Memory B cell (primary cell): Measurements from ENCODE around the gene CHEK2.
A peak's percentile ranks its signal among the peaks of the same experiment; 100 is the strongest.
"Not testable (repeated sequence)": the region's sequence is repeated elsewhere in the genome, so short reads cannot be mapped to it uniquely, and the experiment has no call there.

Experiments used
- ATAC-seq: fragments of 150-1000 bp; cut with Tn5 transposase; 2 replicates; pipeline ENCODE4 v1.10.0; 2021; ENCODE audit warnings: low read depth, mild to moderate bottlenecking, moderate library complexity
- DNase-seq, 2 donors: peaks; one replicate each; pipeline ENCODE4 v3.0.0; 2022; ENCODE audit warnings: low spot score in 2 of 2
- H3K27ac Mint-ChIP-seq: one replicate; pipeline ENCODE4 v1.8.0; 2022; ENCODE audit warnings: mild to moderate bottlenecking, moderate library complexity, mixed read lengths
- H3K27me3 Mint-ChIP-seq: one replicate; pipeline ENCODE4 v1.8.0; 2022; ENCODE audit warnings: mixed read lengths
- H3K36me3 Mint-ChIP-seq: one replicate; pipeline ENCODE4 v1.8.0; 2022; ENCODE audit warnings: mild to moderate bottlenecking, mixed read lengths
- H3K4me1 Mint-ChIP-seq: one replicate; pipeline ENCODE4 v1.8.0; 2022; ENCODE audit warnings: mixed read lengths
- H3K4me3 Mint-ChIP-seq: one replicate; pipeline ENCODE4 v1.8.0; 2022; ENCODE audit warnings: mild to moderate bottlenecking, moderate library complexity, mixed read lengths
- H3K9me3 Mint-ChIP-seq: one replicate; pipeline ENCODE4 v1.8.0; 2022; ENCODE audit warnings: mixed read lengths

Gene CHEK2

DNA sequence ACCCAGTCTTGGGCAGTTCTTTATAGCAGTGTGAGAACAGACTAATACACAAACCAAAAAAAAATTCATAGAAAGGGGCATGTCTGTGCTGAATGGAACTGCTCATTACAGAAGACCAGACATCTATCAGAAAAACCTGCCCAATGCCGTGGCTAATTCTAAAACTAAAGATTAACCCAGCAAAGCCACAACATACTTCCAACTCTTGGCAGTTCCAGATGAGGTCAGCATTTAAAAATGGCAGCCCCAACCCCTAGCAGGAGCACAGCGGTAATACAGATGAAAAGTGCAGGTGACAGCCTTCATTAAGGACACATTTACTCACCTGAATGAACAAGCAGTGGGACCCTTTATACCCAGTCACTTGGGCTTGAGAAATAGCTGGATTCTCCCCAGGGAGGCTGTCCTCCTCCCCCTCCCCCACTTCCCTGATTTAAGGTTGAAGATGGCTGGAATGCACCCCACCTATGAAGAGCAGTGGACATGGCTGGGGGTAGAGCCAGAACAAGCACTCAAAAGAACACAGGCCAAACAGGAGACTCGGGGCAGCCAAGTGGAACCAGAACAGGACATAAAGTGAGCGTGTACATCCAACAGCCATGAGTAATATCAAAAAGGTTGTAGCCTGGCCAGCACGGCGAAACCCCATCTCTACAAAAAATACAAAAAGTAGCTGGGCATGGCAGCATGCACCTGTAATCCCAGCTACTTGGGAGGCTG lies 48.4 kb downstream of the CHEK2 start:
- not testable (repeated sequence) for H3K9me3 Mint-ChIP-seq, DNase-seq
- peaks cover 19% of the 10 kb centered on the region for H3K36me3 Mint-ChIP-seq

DNA sequence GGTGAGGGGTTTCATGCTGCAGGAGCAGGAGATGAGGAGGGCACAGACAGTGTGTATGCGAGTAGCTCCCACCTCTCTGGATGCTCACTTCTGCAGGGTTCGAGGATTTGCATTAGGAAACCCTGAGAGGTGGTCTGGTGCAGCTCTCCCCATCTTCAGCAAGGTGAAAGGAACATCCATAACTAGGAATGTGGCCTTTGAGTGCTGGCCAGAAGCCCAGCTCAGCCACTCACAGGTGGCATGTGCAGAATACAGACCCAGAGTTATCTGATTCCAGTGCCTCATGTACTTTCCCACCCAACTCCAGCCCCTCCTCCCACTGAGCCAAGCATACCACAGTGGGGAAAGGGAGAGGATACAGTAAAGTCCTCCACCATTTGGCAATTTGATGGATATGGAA lies 51.8 kb downstream of the CHEK2 start:
- H3K27me3 Mint-ChIP-seq, DNase-seq, H3K4me1 Mint-ChIP-seq, ATAC-seq, H3K9me3 Mint-ChIP-seq, H3K4me3 Mint-ChIP-seq, H3K27ac Mint-ChIP-seq: not testable (repeated sequence)
- H3K36me3 Mint-ChIP-seq, result peaks cover 16% of the 10 kb centered on the region

More for the DNA sequence above, 48.4 kb downstream of the CHEK2 start:
- not testable (repeated sequence) for H3K4me3 Mint-ChIP-seq, H3K27ac Mint-ChIP-seq, H3K27me3 Mint-ChIP-seq, H3K4me1 Mint-ChIP-seq, ATAC-seq

DNA sequence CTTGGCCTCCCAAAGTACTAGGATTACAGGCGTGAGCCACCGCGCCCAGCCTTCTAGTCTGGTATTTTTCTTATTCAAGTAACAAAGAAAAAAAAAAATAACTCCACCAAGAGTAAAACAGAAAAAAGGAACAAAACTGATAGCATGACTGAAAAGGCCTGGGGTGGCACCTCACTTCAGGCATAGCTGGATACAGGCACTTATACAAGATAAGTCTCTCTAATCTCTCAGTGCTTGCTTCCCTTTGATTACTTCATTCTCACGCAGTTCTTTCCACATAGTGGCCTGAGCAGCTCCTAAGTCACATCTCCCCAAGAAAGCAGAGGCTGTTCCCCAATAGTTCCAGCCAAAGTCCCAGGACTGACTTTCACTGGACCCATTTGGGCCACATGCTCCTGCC lies 58.7 kb downstream of the CHEK2 start:
- not testable (repeated sequence) for DNase-seq, H3K36me3 Mint-ChIP-seq, ATAC-seq, H3K9me3 Mint-ChIP-seq, H3K27ac Mint-ChIP-seq, H3K4me3 Mint-ChIP-seq, H3K4me1 Mint-ChIP-seq
- peaks cover 11% of the 10 kb centered on the region for H3K27me3 Mint-ChIP-seq

DNA sequence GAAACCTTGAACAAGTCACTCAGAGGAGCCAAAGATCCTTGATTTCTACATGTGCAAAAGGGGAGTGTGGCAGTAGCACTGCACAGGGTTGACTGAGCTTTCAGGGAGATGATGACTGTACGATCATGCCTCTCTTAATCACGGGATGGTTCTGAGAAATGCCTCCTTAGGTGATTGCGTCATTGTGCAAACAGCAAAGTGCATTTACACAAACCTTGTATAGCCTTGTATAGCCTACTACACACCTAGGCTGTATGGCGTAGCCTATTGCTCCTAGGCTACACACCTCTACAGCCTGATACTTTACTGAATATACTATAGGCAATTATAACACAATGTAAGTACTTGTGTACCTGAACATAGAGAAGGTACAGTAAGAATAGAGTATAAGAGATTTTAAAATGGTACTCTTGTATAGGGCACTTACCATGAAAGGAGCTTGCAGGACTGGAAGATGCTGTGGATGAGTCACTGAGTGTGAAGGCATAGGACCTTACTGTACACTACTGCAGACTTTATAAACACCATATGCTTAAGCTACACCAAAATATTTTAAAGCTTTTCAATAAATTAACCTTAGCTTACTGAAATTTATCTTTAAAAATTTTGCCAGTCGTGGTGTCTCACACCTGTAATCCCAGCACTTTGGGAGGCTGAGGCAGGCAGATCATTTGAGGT lies 60.7 kb downstream of the CHEK2 start:
- H3K4me3 Mint-ChIP-seq, result peak overlapping the region; percentile 11
- not testable (repeated sequence) for H3K9me3 Mint-ChIP-seq, H3K4me1 Mint-ChIP-seq, DNase-seq, H3K27ac Mint-ChIP-seq, H3K36me3 Mint-ChIP-seq, ATAC-seq
- peaks cover 11% of the 10 kb centered on the region for H3K27me3 Mint-ChIP-seq

DNA sequence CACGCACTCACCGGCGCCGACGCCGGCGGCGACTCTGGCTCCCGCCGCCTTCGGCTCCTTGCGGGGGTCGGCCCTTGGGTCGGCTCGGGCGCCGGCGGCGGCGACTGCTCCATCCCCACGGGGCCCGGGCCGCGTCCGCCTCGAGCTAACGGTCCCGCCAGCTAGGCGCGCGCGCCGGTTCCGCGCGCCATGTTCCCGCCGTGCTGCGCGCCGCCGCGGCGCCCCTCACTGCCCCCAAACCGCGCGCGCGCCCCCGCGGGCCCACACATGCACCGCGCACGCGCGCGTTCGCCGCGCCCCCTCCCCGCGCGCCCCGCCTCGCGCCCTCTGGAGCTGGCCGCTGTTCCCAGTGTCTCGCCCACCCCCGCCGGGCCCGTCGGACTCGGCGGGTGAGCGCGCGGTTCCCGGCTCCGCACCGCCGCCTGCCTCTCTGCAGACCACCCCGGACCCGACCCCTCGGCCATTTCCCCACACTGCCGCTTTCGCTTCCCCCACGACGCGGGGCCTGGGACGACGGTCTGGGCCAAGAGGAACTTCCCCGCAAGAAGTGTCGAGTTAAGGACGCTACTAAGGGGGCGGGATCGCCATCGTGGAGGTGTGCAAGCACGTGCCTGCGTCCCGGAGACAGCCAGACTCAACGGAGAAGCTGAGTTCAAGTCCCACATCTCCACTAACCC lies 61.9 kb downstream of the CHEK2 start, which contains the start of gene TTC28:
TTC28 (minus strand) TSS at position 230 of the 677 bp plus-strand sequence; CDS start at position 113, 117 bp downstream.
- H3K36me3 Mint-ChIP-seq, H3K9me3 Mint-ChIP-seq, ATAC-seq: not testable (repeated sequence)
- H3K27me3 Mint-ChIP-seq, result peaks cover 11% of the 10 kb centered on the region
- DNase-seq, result peak; percentile 35 to 53
- peaks cover 10% of the 10 kb centered on the region for H3K4me1 Mint-ChIP-seq
- peak within 1 kb of the TSS; percentile 87 for H3K4me3 Mint-ChIP-seq
- peak within 1 kb of the TSS; percentile 58 for H3K27ac Mint-ChIP-seq

DNA sequence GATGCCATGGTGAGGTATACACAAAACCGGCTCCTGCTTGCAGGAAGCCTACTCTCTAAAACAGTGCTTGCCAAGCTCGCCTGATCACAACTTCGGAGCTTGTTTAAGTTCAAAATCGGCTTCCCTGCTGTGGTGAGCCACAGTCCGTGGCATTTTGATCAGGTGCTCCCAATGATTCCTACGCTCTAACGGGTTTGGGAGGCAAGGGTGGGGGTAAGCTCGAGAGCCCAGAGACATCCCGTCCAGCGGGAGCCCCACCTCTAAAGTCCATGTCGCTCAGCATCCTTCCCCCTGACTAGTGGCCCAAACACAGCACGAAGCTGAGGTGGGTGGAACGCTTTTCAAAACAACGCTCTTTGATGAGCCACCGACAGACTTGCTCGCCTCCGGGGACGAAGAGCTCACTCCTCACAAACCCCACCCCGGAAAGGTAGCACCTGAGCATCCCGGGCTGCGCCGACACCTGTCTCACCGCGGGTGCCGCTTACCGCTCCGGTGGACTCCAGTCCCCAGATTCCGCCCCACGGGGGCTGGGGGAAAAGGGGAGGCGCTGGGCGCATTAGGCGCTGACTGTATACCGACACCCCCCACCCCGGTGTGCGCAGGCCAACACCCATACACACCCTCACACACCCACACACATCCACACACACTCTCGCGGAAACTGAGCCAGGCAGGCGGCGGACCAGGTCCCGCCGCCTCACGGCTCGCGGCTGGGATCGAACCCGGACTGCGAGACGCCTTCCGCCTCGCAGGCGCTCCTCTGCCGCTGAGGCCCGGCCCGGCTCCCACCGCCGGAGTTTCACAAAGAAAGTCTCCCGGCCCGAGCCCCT lies 62.6 kb downstream of the CHEK2 start:
- peak; percentile 22 for ATAC-seq
- not testable (repeated sequence) for H3K9me3 Mint-ChIP-seq, H3K27ac Mint-ChIP-seq, H3K36me3 Mint-ChIP-seq
- Mint-ChIP-seq H3K4me3 (peak overlapping the region; percentile 71), H3K4me1 (peaks cover 14% of the 10 kb centered on the region), H3K27me3 (peaks cover 11% of the 10 kb centered on the region)
- DNase-seq, result peak; percentile 5 to 40

DNA sequence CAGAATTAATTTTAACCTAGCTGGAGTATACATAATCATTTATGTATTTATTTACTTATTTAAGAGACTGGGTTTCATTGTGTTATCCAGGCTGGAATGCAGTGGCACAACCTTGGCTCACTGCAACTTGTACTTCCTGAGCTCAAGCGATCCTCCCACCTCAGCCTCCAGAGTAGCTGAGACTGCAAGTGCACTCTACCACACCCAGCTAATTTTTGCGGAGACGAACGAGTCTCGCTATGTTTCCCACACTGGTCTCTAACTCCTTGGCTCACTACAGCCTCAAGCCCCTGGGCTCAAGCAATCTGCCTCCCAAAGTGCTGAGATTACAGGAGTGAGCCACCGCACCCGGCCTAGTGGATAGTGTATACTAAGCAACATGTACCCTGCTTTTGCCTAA lies 63.5 kb downstream of the CHEK2 start:
- Mint-ChIP-seq H3K27me3 (peaks cover 13% of the 10 kb centered on the region), H3K4me1 (peaks cover 18% of the 10 kb centered on the region)
- not testable (repeated sequence) for DNase-seq, H3K36me3 Mint-ChIP-seq, H3K9me3 Mint-ChIP-seq, ATAC-seq, H3K27ac Mint-ChIP-seq, H3K4me3 Mint-ChIP-seq

DNA sequence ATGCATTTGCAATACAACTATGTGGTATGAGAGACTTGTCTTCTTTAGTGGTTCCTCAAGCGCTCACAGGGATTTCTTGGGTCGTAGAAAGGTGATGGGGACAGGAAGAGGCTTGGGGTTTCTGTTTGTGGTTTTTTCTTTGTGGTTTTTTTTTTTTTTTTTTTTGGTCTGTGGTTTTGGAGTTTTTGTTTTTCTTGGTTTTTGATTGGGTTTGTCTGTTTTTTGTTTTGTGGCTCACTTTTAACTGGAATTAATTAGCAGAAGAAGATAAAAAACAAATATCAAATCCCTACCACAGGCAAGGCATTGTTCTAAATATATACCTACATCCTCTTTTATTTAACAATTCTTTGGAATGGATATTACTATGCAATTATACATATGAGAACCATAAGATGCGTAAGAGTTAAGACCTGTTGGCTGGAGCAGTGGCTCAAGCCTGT lies 67.5 kb downstream of the CHEK2 start:
- DNase-seq (peak in 1 of 2 donors; percentile 53), ATAC-seq (peak; percentile 99)
- peaks cover 18% of the 10 kb centered on the region for H3K4me1 Mint-ChIP-seq

DNA sequence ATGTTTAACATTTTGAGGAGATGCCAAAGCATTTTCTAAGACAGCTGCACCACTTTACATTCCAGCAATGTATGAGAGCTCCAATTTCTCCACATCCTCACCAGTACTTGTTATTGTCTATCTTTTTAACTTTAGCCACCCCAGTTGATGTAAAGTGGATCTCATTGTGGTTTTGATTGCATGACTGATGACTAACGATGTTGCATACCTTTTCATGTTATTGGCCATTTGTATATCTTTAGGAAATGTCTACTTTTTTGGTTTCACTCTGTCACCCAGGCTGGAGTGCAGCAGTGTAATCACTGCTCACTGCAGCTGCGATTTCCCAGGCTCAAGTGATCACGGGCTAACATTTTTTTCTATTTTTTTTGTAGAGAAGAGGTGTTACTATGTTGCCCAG lies 70.9 kb downstream of the CHEK2 start:
- no peak overlapping the region for H3K27ac Mint-ChIP-seq
- H3K9me3 Mint-ChIP-seq, result no peaks in the 10 kb centered on the region
- H3K4me1 Mint-ChIP-seq, result peaks cover 14% of the 10 kb centered on the region
- H3K27me3 Mint-ChIP-seq, result peaks cover 12% of the 10 kb centered on the region
- no peak overlapping the region for H3K4me3 Mint-ChIP-seq
- ATAC-seq (no peak), DNase-seq (no peak)
- H3K36me3 Mint-ChIP-seq, result no peaks in the 10 kb centered on the region

More for the DNA sequence above, 67.5 kb downstream of the CHEK2 start:
- Mint-ChIP-seq H3K4me3 (no peak overlapping the region), H3K36me3 (no peaks in the 10 kb centered on the region), H3K27ac (peak overlapping the region; percentile 95), H3K9me3 (no peaks in the 10 kb centered on the region), H3K27me3 (peaks cover 19% of the 10 kb centered on the region)

DNA sequence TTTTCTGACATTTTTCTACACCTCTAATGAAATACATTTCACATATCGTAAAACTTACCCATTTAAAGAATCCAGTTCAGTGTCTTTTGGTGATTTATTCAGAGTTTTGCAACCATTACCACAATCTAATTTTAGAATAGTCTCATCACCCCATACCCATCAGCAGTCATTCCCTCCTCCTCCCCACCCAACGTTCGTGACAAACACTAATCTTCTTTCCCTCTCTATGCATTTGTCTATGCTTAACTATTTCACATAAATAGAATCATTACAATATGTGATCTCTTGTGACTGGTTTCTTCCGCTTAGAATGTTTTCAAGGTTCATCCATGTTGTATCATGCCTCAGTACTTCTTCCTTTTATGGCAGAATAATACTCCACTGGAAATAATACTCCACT lies 71.5 kb downstream of the CHEK2 start:
- peaks cover 12% of the 10 kb centered on the region for H3K27me3 Mint-ChIP-seq
- no peak overlapping the region for H3K4me3 Mint-ChIP-seq
- no peaks in the 10 kb centered on the region for H3K36me3 Mint-ChIP-seq
- ATAC-seq (no peak), DNase-seq (no peak)
- H3K4me1 Mint-ChIP-seq, result peaks cover 14% of the 10 kb centered on the region
- H3K9me3 Mint-ChIP-seq, result no peaks in the 10 kb centered on the region
- H3K27ac Mint-ChIP-seq, result no peak overlapping the region

DNA sequence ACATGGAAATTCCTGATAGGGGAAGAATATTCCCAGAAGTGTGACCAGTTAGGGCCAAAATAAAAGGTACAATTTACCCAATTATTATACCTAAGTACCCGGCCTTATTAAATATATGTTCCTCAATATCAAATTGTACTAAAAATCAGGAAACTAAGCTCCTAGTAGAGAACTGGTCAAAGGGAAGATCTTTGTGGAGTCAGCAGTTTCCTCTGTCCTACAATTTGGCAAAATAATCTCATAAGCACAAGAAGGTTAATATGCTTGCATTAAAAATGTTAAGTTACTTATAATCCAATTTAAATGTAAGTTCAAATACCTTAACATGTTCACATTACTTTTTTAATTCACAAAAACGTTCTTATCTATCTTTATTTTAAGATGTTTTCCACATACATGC lies 72.2 kb downstream of the CHEK2 start:
- H3K4me1 Mint-ChIP-seq, result peaks cover 11% of the 10 kb centered on the region
- DNase-seq, result no peak
- peaks cover 12% of the 10 kb centered on the region for H3K27me3 Mint-ChIP-seq
- H3K9me3 Mint-ChIP-seq, result no peaks in the 10 kb centered on the region
- H3K36me3 Mint-ChIP-seq, result no peaks in the 10 kb centered on the region
- H3K27ac Mint-ChIP-seq, result no peak overlapping the region
- no peak overlapping the region for H3K4me3 Mint-ChIP-seq
- ATAC-seq, result no peak

DNA sequence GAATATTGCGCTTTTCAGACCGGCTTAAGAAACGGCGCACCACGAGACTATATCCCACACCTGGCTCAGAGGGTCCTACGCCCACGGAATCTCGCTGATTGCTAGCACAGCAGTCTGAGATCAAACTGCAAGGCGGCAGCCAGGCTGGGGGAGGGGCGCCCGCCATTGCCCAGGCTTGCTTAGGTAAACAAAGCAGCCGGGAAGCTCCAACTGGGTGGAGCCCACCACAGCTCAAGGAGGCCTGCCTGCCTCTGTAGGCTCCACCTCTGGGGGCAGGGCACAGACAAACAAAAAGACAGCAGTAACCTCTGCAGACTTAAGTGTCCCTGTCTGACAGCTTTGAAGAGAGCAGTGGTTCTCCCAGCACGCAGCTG lies 78.1 kb downstream of the CHEK2 start:
- ATAC-seq, H3K4me1 Mint-ChIP-seq, H3K27me3 Mint-ChIP-seq, H3K9me3 Mint-ChIP-seq, H3K4me3 Mint-ChIP-seq, DNase-seq, H3K27ac Mint-ChIP-seq, H3K36me3 Mint-ChIP-seq: not testable (repeated sequence)

DNA sequence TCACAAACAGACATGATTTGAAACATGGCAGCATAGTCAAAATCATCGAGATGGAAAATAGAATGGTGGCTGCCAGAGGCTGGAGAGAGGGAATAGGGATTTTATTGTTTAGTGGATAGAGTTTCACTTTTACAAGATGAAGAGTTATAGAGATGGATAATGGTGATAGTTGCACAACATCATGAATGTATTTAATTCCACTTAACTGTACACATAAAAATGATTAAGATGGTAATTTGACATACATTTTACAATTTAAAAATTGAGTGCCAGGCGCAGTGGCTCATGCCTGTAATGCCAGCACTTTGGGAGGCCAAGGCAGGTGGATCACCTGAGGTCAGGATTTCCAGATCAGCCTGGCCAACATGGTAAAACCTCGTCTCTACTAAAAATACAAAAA lies 83.2 kb downstream of the CHEK2 start:
- H3K4me1 Mint-ChIP-seq, result no peaks in the 10 kb centered on the region
- H3K4me3 Mint-ChIP-seq, result no peak overlapping the region
- DNase-seq (no peak), ATAC-seq (no peak)
- H3K9me3 Mint-ChIP-seq, result peaks cover 2% of the 10 kb centered on the region
- no peaks in the 10 kb centered on the region for H3K36me3 Mint-ChIP-seq
- peaks cover 8% of the 10 kb centered on the region for H3K27me3 Mint-ChIP-seq
- no peak overlapping the region for H3K27ac Mint-ChIP-seq
